ENCODE measurements around the gene NAV2.
A peak's percentile ranks its signal among the peaks of the same experiment; 100 is the strongest.
"Not testable (repeated sequence)": the region's sequence is repeated elsewhere in the genome, so short reads cannot be mapped to it uniquely, and the experiment has no call there.

NAV2 gene

GRCh38 chr11:19894404-19894803, 181.8 kb downstream of the NAV2 start:
- H3K36me3 ChIP-seq (ENCODE audit: control insufficient read depth in 4 of 4, insufficient read depth in 4 of 4, low read length in 3 of 4): no peaks in the 10 kb centered on the region
- ChIA-PET CTCF (no interaction called here), POLR2A (no interaction called here)
- WGBS (ENCODE audit: insufficient coverage): 100% methylated on average over 1 of the region's 2 CpGs
- H3K27me3 ChIP-seq (replicated peaks in 2 of 5; ENCODE audit: control insufficient read depth in 4 of 5, insufficient read depth in 5 of 5, low read length in 4 of 5): no peaks in the 10 kb centered on the region
- no peak for DNase-seq
- H3K9me3 ChIP-seq (ENCODE audit: control extremely low read depth in 1 of 5, control insufficient read depth in 4 of 5, insufficient read depth in 2 of 5, low read depth in 1 of 5, low read length in 4 of 5): no peaks in the 10 kb centered on the region
- no peak overlapping the region for H3K4me3 ChIP-seq (ENCODE audit: control insufficient read depth in 1 of 7, extremely low read depth in 1 of 7, insufficient read depth in 4 of 7, low read depth in 2 of 7, low read length in 6 of 7)
- no peak overlapping the region for H3K27ac ChIP-seq (ENCODE audit: insufficient read depth in 1 of 2, low read depth in 1 of 2, low read length in 2 of 2, poor library complexity in 1 of 2, severe bottlenecking in 2 of 2)
- H3K4me1 ChIP-seq (ENCODE audit: control extremely low read depth in 1 of 4, control insufficient read depth in 4 of 4, insufficient read depth in 4 of 4, low read length in 3 of 4): no peaks in the 10 kb centered on the region

GRCh38 chr11:19895037-19895436, 182.4 kb downstream of the NAV2 start:
- POLR2A ChIA-PET; H3K36me3 ChIP-seq (ENCODE audit: control insufficient read depth in 4 of 4, insufficient read depth in 4 of 4, low read length in 3 of 4); H3K27me3 ChIP-seq (replicated peaks in 2 of 5; ENCODE audit: control insufficient read depth in 4 of 5, insufficient read depth in 5 of 5, low read length in 4 of 5); H3K4me1 ChIP-seq (ENCODE audit: control extremely low read depth in 1 of 4, control insufficient read depth in 4 of 4, insufficient read depth in 4 of 4, low read length in 3 of 4); DNase-seq; H3K4me3 ChIP-seq (ENCODE audit: control insufficient read depth in 1 of 7, extremely low read depth in 1 of 7, insufficient read depth in 4 of 7, low read depth in 2 of 7, low read length in 6 of 7); H3K9me3 ChIP-seq (ENCODE audit: control extremely low read depth in 1 of 5, control insufficient read depth in 4 of 5, insufficient read depth in 2 of 5, low read depth in 1 of 5, low read length in 4 of 5); H3K27ac ChIP-seq (ENCODE audit: insufficient read depth in 1 of 2, low read depth in 1 of 2, low read length in 2 of 2, poor library complexity in 1 of 2, severe bottlenecking in 2 of 2): not testable (repeated sequence)
- WGBS (ENCODE audit: insufficient coverage): no CpG with 5 or more reads among the region's 3 CpGs
- CTCF ChIA-PET: interaction anchor here (0.6 kb wide), 1 partner anchor 122 kb away, joined by 4 read pairs; no protein-coding TSS in a partner anchor

GRCh38 chr11:19895776-19896175, 183.1 kb downstream of the NAV2 start:
- WGBS (ENCODE audit: insufficient coverage): 100% methylated on average over 3 of the region's 5 CpGs
- Histone ChIP-seq H3K27me3 (replicated peaks in 2 of 5; ENCODE audit: control insufficient read depth in 4 of 5, insufficient read depth in 5 of 5, low read length in 4 of 5) (no peaks in the 10 kb centered on the region), H3K4me3 (ENCODE audit: control insufficient read depth in 1 of 7, extremely low read depth in 1 of 7, insufficient read depth in 4 of 7, low read depth in 2 of 7, low read length in 6 of 7) (no peak overlapping the region), H3K36me3 (ENCODE audit: control insufficient read depth in 4 of 4, insufficient read depth in 4 of 4, low read length in 3 of 4) (no peaks in the 10 kb centered on the region), H3K27ac (ENCODE audit: insufficient read depth in 1 of 2, low read depth in 1 of 2, low read length in 2 of 2, poor library complexity in 1 of 2, severe bottlenecking in 2 of 2) (no peak overlapping the region), H3K4me1 (ENCODE audit: control extremely low read depth in 1 of 4, control insufficient read depth in 4 of 4, insufficient read depth in 4 of 4, low read length in 3 of 4) (no peaks in the 10 kb centered on the region), H3K9me3 (ENCODE audit: control extremely low read depth in 1 of 5, control insufficient read depth in 4 of 5, insufficient read depth in 2 of 5, low read depth in 1 of 5, low read length in 4 of 5) (no peaks in the 10 kb centered on the region)
- CTCF ChIA-PET: interaction anchor here (0.6 kb wide), 1 partner anchor 121 kb away, joined by 4 read pairs; no protein-coding TSS in a partner anchor
- POLR2A ChIA-PET: no interaction called here
- no peak for DNase-seq

GRCh38 chr11:19903620-19904069, 191.0 kb downstream of the NAV2 start:
- Histone ChIP-seq H3K9me3 (ENCODE audit: control extremely low read depth in 1 of 5, control insufficient read depth in 4 of 5, insufficient read depth in 2 of 5, low read depth in 1 of 5, low read length in 4 of 5) (no peaks in the 10 kb centered on the region), H3K27ac (ENCODE audit: insufficient read depth in 1 of 2, low read depth in 1 of 2, low read length in 2 of 2, poor library complexity in 1 of 2, severe bottlenecking in 2 of 2) (no peak overlapping the region), H3K36me3 (ENCODE audit: control insufficient read depth in 4 of 4, insufficient read depth in 4 of 4, low read length in 3 of 4) (no peaks in the 10 kb centered on the region), H3K4me3 (ENCODE audit: control insufficient read depth in 1 of 7, extremely low read depth in 1 of 7, insufficient read depth in 4 of 7, low read depth in 2 of 7, low read length in 6 of 7) (no peak overlapping the region), H3K4me1 (ENCODE audit: control extremely low read depth in 1 of 4, control insufficient read depth in 4 of 4, insufficient read depth in 4 of 4, low read length in 3 of 4) (no peaks in the 10 kb centered on the region), H3K27me3 (replicated peaks in 2 of 5; ENCODE audit: control insufficient read depth in 4 of 5, insufficient read depth in 5 of 5, low read length in 4 of 5) (no peaks in the 10 kb centered on the region)
- peak; percentile 60 to 77 (median 68) for DNase-seq
- CTCF ChIA-PET: interaction anchor here (0.8 to 6.0 kb wide), 15 partner anchors 10 to 833 kb away, joined by 3 to 58 read pairs (median 3); no protein-coding TSS in a partner anchor
- WGBS (ENCODE audit: insufficient coverage): 100% methylated on average over 1 of the region's 1 CpG
- POLR2A ChIA-PET: no interaction called here

GRCh38 chr11:19905280-19905853, 192.7 kb downstream of the NAV2 start:
- ChIA-PET CTCF (interaction anchor here (1.0 to 6.0 kb wide), 5 partner anchors 10 to 835 kb away, joined by 3 to 58 read pairs (median 4); no protein-coding TSS in a partner anchor), POLR2A (no interaction called here)
- Histone ChIP-seq H3K4me1 (ENCODE audit: control extremely low read depth in 1 of 4, control insufficient read depth in 4 of 4, insufficient read depth in 4 of 4, low read length in 3 of 4) (no peaks in the 10 kb centered on the region), H3K4me3 (ENCODE audit: control insufficient read depth in 1 of 7, extremely low read depth in 1 of 7, insufficient read depth in 4 of 7, low read depth in 2 of 7, low read length in 6 of 7) (no peak overlapping the region), H3K9me3 (ENCODE audit: control extremely low read depth in 1 of 5, control insufficient read depth in 4 of 5, insufficient read depth in 2 of 5, low read depth in 1 of 5, low read length in 4 of 5) (no peaks in the 10 kb centered on the region), H3K27ac (ENCODE audit: insufficient read depth in 1 of 2, low read depth in 1 of 2, low read length in 2 of 2, poor library complexity in 1 of 2, severe bottlenecking in 2 of 2) (no peak overlapping the region), H3K27me3 (replicated peaks in 2 of 5; ENCODE audit: control insufficient read depth in 4 of 5, insufficient read depth in 5 of 5, low read length in 4 of 5) (no peaks in the 10 kb centered on the region), H3K36me3 (ENCODE audit: control insufficient read depth in 4 of 4, insufficient read depth in 4 of 4, low read length in 3 of 4) (no peaks in the 10 kb centered on the region)
- DNase-seq: peak in 2 of 3 donors; percentile 2
- 50% methylated on average over 2 of the region's 2 CpGs for WGBS (ENCODE audit: insufficient coverage)

- no peaks in the 10 kb centered on the region for H3K36me3 ChIP-seq (ENCODE audit: control insufficient read depth in 4 of 4, insufficient read depth in 4 of 4, low read length in 3 of 4)
- no peak overlapping the region for H3K4me3 ChIP-seq (ENCODE audit: control insufficient read depth in 1 of 7, extremely low read depth in 1 of 7, insufficient read depth in 4 of 7, low read depth in 2 of 7, low read length in 6 of 7)
- DNase-seq: no peak
- H3K4me1 ChIP-seq (ENCODE audit: control extremely low read depth in 1 of 4, control insufficient read depth in 4 of 4, insufficient read depth in 4 of 4, low read length in 3 of 4): no peaks in the 10 kb centered on the region
- ChIA-PET POLR2A (no interaction called here), CTCF (interaction anchor here (0.5 to 1.3 kb wide), 5 partner anchors 10 to 453 kb away, joined by 3 to 4 read pairs (median 3); no protein-coding TSS in a partner anchor)
- no peaks in the 10 kb centered on the region for H3K9me3 ChIP-seq (ENCODE audit: control extremely low read depth in 1 of 5, control insufficient read depth in 4 of 5, insufficient read depth in 2 of 5, low read depth in 1 of 5, low read length in 4 of 5)
- peaks cover 0 to 2% (median 0%) of the 10 kb centered on the region in 5 experiments for H3K27me3 ChIP-seq (replicated peaks in 2 of 5; ENCODE audit: control insufficient read depth in 4 of 5, insufficient read depth in 5 of 5, low read length in 4 of 5)
- no peak overlapping the region for H3K27ac ChIP-seq (ENCODE audit: insufficient read depth in 1 of 2, low read depth in 1 of 2, low read length in 2 of 2, poor library complexity in 1 of 2, severe bottlenecking in 2 of 2)
- WGBS (ENCODE audit: insufficient coverage): 90% methylated on average over 1 of the region's 3 CpGs
Measured at GRCh38 chr11:19906126-19906525, 193.5 kb downstream of the NAV2 start.

- 92% methylated on average over 2 of the region's 5 CpGs for WGBS (ENCODE audit: insufficient coverage)
- CTCF ChIA-PET: interaction anchor here (1.0 kb wide), 1 partner anchor 45 kb away, joined by 4 read pairs; no protein-coding TSS in a partner anchor
Measured at GRCh38 chr11:19907008-19907579, 194.5 kb downstream of the NAV2 start.

More at GRCh38 chr11:19907008-19907579, 194.5 kb downstream of the NAV2 start:
- Histone ChIP-seq H3K4me1 (ENCODE audit: control extremely low read depth in 1 of 4, control insufficient read depth in 4 of 4, insufficient read depth in 4 of 4, low read length in 3 of 4) (no peaks in the 10 kb centered on the region), H3K4me3 (ENCODE audit: control insufficient read depth in 1 of 7, extremely low read depth in 1 of 7, insufficient read depth in 4 of 7, low read depth in 2 of 7, low read length in 6 of 7) (no peak overlapping the region), H3K36me3 (ENCODE audit: control insufficient read depth in 4 of 4, insufficient read depth in 4 of 4, low read length in 3 of 4) (no peaks in the 10 kb centered on the region), H3K9me3 (ENCODE audit: control extremely low read depth in 1 of 5, control insufficient read depth in 4 of 5, insufficient read depth in 2 of 5, low read depth in 1 of 5, low read length in 4 of 5) (no peaks in the 10 kb centered on the region), H3K27me3 (replicated peaks in 2 of 5; ENCODE audit: control insufficient read depth in 4 of 5, insufficient read depth in 5 of 5, low read length in 4 of 5) (peaks cover 0 to 6% (median 0%) of the 10 kb centered on the region in 5 experiments), H3K27ac (ENCODE audit: insufficient read depth in 1 of 2, low read depth in 1 of 2, low read length in 2 of 2, poor library complexity in 1 of 2, severe bottlenecking in 2 of 2) (no peak overlapping the region)
- POLR2A ChIA-PET: interaction anchor here (0.6 kb wide), 1 partner anchor 714 kb away, joined by 3 read pairs; no protein-coding TSS in a partner anchor
- no peak for DNase-seq
